Gastrocnemius medialis (tissue), 4 donors: ENCODE measurements around the gene CD47. TPM values are rescaled to one million over a fixed set of nuclear protein-coding genes. Genes with fewer than 3 reads are reported as not detected.
A peak's percentile ranks its signal among the peaks of the same experiment; 100 is the strongest.

Source experiments
- ATAC-seq, 2 donors: fragments of 150-250 bp; one replicate each; pipeline ENCODE4 v1.9.1; 2016
- DNase-seq, 2 donors: peaks; one replicate each; pipeline ENCODE4 v3.0.0-alpha.2; 2019
- H3K27ac ChIP-seq, 4 donors: fragments of 200-600 bp; sonication (generic); 1 replicate in 1 of 4; 2 replicates in 3 of 4; pipeline ENCODE4 v1.5.1; 2016 to 2018; ENCODE audit warnings: mild to moderate bottlenecking in 2 of 4, moderate library complexity in 1 of 4
- H3K27me3 ChIP-seq, 3 donors: fragments of 200-600 bp; sonication (generic) in 2 of 3; 1 replicate in 1 of 3; 2 replicates in 2 of 3; pipeline versions ENCODE4 v1.5.1 to v1.6.0; 2016 to 2019; ENCODE audit warnings: mild to moderate bottlenecking in 1 of 3, moderate library complexity in 1 of 3
- H3K36me3 ChIP-seq, 2 donors: fragments of 200-600 bp; sonication (generic) in 1 of 2; one replicate each; pipeline ENCODE4 v1.5.1; 2017 to 2018
- H3K4me1 ChIP-seq, 2 donors: fragments of 200-600 bp; sonication (generic) in 1 of 2; one replicate each; pipeline ENCODE4 v1.5.1; 2016 to 2017; ENCODE audit warnings: mild to moderate bottlenecking in 2 of 2
- H3K4me3 ChIP-seq, 4 donors: fragments of 200-600 bp; sonication (generic) in 3 of 4; 1 replicate in 1 of 4; 2 replicates in 3 of 4; pipeline ENCODE4 v1.5.1; 2016 to 2019; ENCODE audit warnings: mild to moderate bottlenecking in 2 of 4
- H3K9me3 ChIP-seq, 3 donors: fragments of 200-600 bp; sonication (generic) in 2 of 3; 1 replicate in 1 of 3; 2 replicates in 2 of 3; pipeline ENCODE4 v1.5.1; 2016 to 2019
- CTCF ChIP-seq, 5 experiments: fragments of 450-650 bp in 3 of 5; fragments of 200-600 bp in 2 of 5; sonication (generic) in 2 of 5; IDR thresholded peaks in 4 of 5; conservative IDR thresholded peaks in 1 of 5; 1 replicate in 4 of 5; 2 replicates in 1 of 5; pipeline ENCODE4 v1.5.1; 2016 to 2019; ENCODE audit warnings: antibody characterized with exemption in 5 of 5, mild to moderate bottlenecking in 3 of 5, moderate library complexity in 3 of 5
- POLR2A ChIP-seq, 2 donors: fragments of 450-650 bp; IDR thresholded peaks; one replicate each; pipeline ENCODE4 v1.6.1; 2017; ENCODE audit warnings: antibody characterized with exemption in 2 of 2, mild to moderate bottlenecking in 2 of 2, moderate library complexity in 2 of 2
- in situ Hi-C, 4 donors: fragments of 200-750 bp; cut with MboI; loops; one replicate each; pipeline versions ENCODE4 v1.15.0 to v1.8.0; 2017; ENCODE audit warnings: low sequenced_read_pairs in 4 of 4
- intact Hi-C: fragments of 100-400 bp; cut with DNase I; formaldehyde crosslinking; loops from one replicate; pipeline ENCODE4 v1.15.1; 2023; ENCODE audit warnings: low total_unique reads
- total RNA-seq, 4 donors: library from RNA; depleted of rRNA; stranded (reverse); fragments of >200 nt; gene quantifications; one replicate each; pipeline versions ENCODE4 v1.1.0 to v1.2.3, GENCODE V29; 2016

CD47 gene
- total RNA-seq, 4 donors from 2014 or later = 14.5 to 30.3 (median 22.4) TPM

DNA sequence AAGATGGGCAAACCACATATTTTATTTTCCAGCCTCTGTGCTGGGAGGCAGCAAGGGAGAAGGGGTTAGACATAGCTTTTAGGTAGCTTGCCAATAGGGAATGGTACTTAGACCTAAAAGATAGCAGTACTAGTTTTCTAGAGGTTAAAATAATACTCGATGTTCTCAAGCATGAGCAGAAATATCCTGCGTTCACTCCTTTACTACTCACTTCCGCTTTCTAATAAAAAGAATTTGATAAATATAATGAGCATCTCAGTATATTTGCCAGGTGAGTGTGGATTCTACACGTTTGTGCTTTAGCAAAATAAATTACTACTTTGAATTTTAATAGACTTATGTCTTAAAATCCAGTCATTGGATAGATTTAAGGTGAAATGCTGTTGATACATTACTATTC, 39.4 kb upstream of the CD47 start:
- in situ Hi-C loops (no loop called here), intact Hi-C loops (loop anchor here (2.0 to 5.0 kb wide), 3 partner anchors 39 to 1783 kb away; partner anchors contain the start of genes CD47 and IFT57)
- Histone ChIP-seq H3K9me3 (no peaks in the 10 kb centered on the region), H3K4me3 (no peak overlapping the region), H3K36me3 (no peaks in the 10 kb centered on the region), H3K4me1 (peaks cover 5 to 13% of the 10 kb centered on the region in 2 donors), H3K27ac (peak overlapping the region in 2 of 4 donors; percentile 58 to 69), H3K27me3 (no peaks in the 10 kb centered on the region)
- no peak for ATAC-seq
- TF ChIP-seq POLR2A (IDR thresholded peaks at IDR 0.05) (no peak), CTCF (IDR thresholded peaks at IDR 0.05 in 4 of 5, conservative IDR thresholded peaks at IDR 0.05 in 1 of 5) (no peak)
- DNase-seq = no peak

DNA sequence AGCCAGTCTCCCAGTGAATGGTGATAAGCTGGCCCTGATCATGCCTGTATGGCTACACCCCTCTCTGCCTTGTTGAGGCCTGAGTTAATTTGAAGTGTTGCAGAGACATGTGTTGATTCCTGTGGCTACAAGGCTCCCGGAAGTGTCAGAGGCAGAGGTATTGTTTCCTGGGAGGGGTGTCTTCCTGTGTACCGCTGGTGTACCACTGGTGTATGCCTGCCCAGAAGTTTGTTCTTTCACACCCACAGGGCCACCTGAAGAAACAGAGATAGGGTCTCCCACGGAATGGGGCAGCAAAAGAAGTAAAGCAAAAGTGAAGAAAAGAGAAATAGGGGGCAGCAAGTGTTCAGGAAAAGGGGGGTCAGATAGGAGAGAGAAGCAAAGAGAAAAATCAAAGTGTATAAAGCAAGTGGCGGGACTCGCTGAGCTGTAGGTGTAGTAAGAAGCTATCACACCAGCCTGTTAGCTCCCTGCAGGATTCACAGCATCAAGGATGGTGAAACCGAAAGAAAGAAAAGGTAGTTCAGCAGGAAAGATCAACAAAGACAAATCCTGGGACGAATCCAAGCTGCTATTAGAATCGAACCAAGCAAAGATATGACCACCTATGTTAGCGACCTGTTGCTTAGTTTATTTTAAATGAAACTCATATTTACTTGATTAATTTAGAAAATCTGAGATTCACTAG, 36.6 kb upstream of the CD47 start:
- Histone ChIP-seq H3K27me3 (no peaks in the 10 kb centered on the region), H3K36me3 (no peaks in the 10 kb centered on the region), H3K27ac (no peak overlapping the region), H3K4me1 (peaks cover 5 to 13% of the 10 kb centered on the region in 2 donors), H3K9me3 (no peaks in the 10 kb centered on the region), H3K4me3 (no peak overlapping the region)
- ATAC-seq = no peak
- in situ Hi-C loops = no loop called here
- intact Hi-C loops = no loop called here
- no peak for DNase-seq
- TF ChIP-seq CTCF (IDR thresholded peaks at IDR 0.05 in 4 of 5, conservative IDR thresholded peaks at IDR 0.05 in 1 of 5) (no peak), POLR2A (IDR thresholded peaks at IDR 0.05) (no peak)

GRCh38 chr3:108126348-108126747, 35.5 kb upstream of the CD47 start:
- TF ChIP-seq CTCF (IDR thresholded peaks at IDR 0.05 in 4 of 5, conservative IDR thresholded peaks at IDR 0.05 in 1 of 5) (no peak), POLR2A (IDR thresholded peaks at IDR 0.05) (no peak)
- in situ Hi-C loops (no loop called here), intact Hi-C loops (no loop called here)
- peaks cover 2 to 6% of the 10 kb centered on the region in 2 donors for H3K4me1 ChIP-seq
- H3K4me3 ChIP-seq = no peak overlapping the region
- H3K9me3 ChIP-seq = no peaks in the 10 kb centered on the region
- no peak for ATAC-seq
- no peaks in the 10 kb centered on the region for H3K36me3 ChIP-seq
- no peak for DNase-seq
- no peaks in the 10 kb centered on the region for H3K27me3 ChIP-seq
- H3K27ac ChIP-seq = no peak overlapping the region

DNA sequence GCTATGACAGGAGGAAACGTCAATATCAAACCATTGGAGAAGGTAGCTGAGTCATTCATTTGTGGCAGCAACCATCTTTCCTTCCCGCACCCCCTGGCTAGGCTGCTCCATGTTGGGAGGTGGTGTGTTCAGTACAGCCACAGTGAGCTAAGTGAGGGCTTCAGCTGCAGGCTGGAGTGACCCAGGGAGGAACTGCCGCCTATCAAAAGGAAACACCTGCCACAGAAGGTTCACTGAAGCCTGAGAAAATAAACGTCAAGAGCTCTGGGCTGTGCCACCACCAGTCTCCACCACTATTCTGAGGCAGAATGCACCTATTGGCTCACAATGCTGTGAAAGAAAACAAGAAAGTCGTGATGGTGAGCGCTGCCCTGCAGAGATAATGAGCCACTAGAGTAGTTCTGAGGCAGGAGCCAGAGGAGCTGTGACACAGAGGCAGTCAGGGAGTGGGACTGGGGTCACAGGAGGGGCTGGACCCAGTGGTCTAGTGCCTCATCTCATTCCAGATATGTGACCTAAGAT, 34.8 kb upstream of the CD47 start:
- no peak overlapping the region for H3K4me3 ChIP-seq
- H3K36me3 ChIP-seq = no peaks in the 10 kb centered on the region
- H3K9me3 ChIP-seq = no peaks in the 10 kb centered on the region
- in situ Hi-C loops = no loop called here
- no peak for ATAC-seq
- no peaks in the 10 kb centered on the region for H3K27me3 ChIP-seq
- DNase-seq = no peak
- H3K27ac ChIP-seq = no peak overlapping the region
- H3K4me1 ChIP-seq = no peaks in the 10 kb centered on the region
- intact Hi-C loops = no loop called here
- TF ChIP-seq CTCF (IDR thresholded peaks at IDR 0.05 in 4 of 5, conservative IDR thresholded peaks at IDR 0.05 in 1 of 5) (no peak), POLR2A (IDR thresholded peaks at IDR 0.05) (no peak)
